B cell (primary cell): Measurements from ENCODE around the gene GLDN. TPM values are rescaled to one million over a fixed set of nuclear protein-coding genes. Genes with fewer than 3 reads are reported as not detected.

Experiments used
- ATAC-seq: fragments of 200-7000 bp; cut with Tn5 transposase; one replicate; pipeline ENCODE4 v1.10.0; 2021; ENCODE audit warnings: low read depth, mild to moderate bottlenecking, moderate number of reproducible peaks, moderate library complexity
- CTCF ChIA-PET: fragments of 350-600 bp; sonication (Branson Sonifier 250); formaldehyde crosslinking; loops from one replicate; lab custom pipeline; 2021; ENCODE audit warnings: antibody characterized with exemption, inconsistent platforms; lab: Charles Lee
- POLR2A ChIA-PET: fragments of 350-600 bp; sonication (Branson Sonifier 250); formaldehyde crosslinking; loops from one replicate; lab custom pipeline; 2021; ENCODE audit warnings: antibody characterized with exemption; lab: Charles Lee
- DNase-seq: peaks from one replicate; pipeline ENCODE4 v3.0.0; 2013
- H2AFZ ChIP-seq: 2 replicates; pipeline ENCODE4 v1.6.1; 2012; ENCODE audit warnings: mild to moderate bottlenecking, low read depth, low read length; ENCODE audit not compliant: insufficient read depth, poor library complexity, severe bottlenecking
- H3K27ac ChIP-seq, 2 donors: 1 replicate in 1 of 2; 2 replicates in 1 of 2; pipeline ENCODE4 v1.5.1; 2012 to 2013; ENCODE audit warnings: low read length in 2 of 2, mild to moderate bottlenecking in 2 of 2, moderate library complexity in 1 of 2
- H3K27me3 ChIP-seq, 4 experiments: fragments of 200-600 bp in 1 of 4; sonication (generic) in 1 of 4; replicated peaks in 1 of 4; 1 replicate in 2 of 4; 2 replicates in 2 of 4; pipeline versions ENCODE4 v1.6.1 to v1.7.0; 2013 to 2016; ENCODE audit warnings: low read length in 3 of 4, mild to moderate bottlenecking in 2 of 4, mixed read lengths in 1 of 4, moderate library complexity in 1 of 4; ENCODE audit not compliant: insufficient read depth in 4 of 4, control insufficient read depth in 3 of 4; ENCODE audit errors: control extremely low read depth in 1 of 4
- H3K36me3 ChIP-seq, 2 experiments: replicated peaks in 1 of 2; 1 replicate in 1 of 2; 2 replicates in 1 of 2; pipeline versions ENCODE4 v1.6.1 to v1.7.1; 2013; ENCODE audit warnings: low read length in 1 of 2; ENCODE audit not compliant: insufficient read depth in 2 of 2, control insufficient read depth in 1 of 2; ENCODE audit errors: control extremely low read depth in 1 of 2, extremely low read depth in 1 of 2
- H3K4me1 ChIP-seq, 2 donors: fragments of 200-600 bp in 1 of 2; sonication (generic) in 1 of 2; 1 replicate in 1 of 2; 2 replicates in 1 of 2; pipeline versions ENCODE4 v1.5.1 to v1.6.1; 2013 to 2017; ENCODE audit warnings: low read length in 2 of 2; ENCODE audit not compliant: control insufficient read depth in 2 of 2, insufficient read depth in 2 of 2
- H3K4me2 ChIP-seq: replicated peaks from 2 replicates; pipeline ENCODE3; 2012; ENCODE audit warnings: mild to moderate bottlenecking, low read depth, low read length; ENCODE audit not compliant: poor library complexity, severe bottlenecking
- H3K4me3 ChIP-seq, 5 experiments: fragments of 200-600 bp in 1 of 5; sonication (generic) in 1 of 5; 1 replicate in 3 of 5; 2 replicates in 2 of 5; pipeline versions ENCODE4 v1.5.1 to v1.7.0; 2011 to 2016; ENCODE audit warnings: low read length in 4 of 5, mild to moderate bottlenecking in 4 of 5, low read depth in 2 of 5, control low read depth in 1 of 5, moderate library complexity in 1 of 5; ENCODE audit not compliant: insufficient read depth in 1 of 5; ENCODE audit errors: control extremely low read depth in 1 of 5, extremely low read depth in 1 of 5
- H3K79me2 ChIP-seq: fragments of 200-600 bp; sonication (generic); one replicate; pipeline ENCODE4 v1.6.0; 2016; ENCODE audit warnings: low read length; ENCODE audit not compliant: control insufficient read depth, insufficient read depth
- H3K9ac ChIP-seq: fragments of 200-600 bp; sonication (generic); 2 replicates; pipeline ENCODE4 v1.6.1; 2017; ENCODE audit warnings: mild to moderate bottlenecking, low read length, moderate library complexity
- H3K9me3 ChIP-seq, 3 donors: one replicate each; pipeline versions ENCODE4 v1.6.1 to v1.7.1; 2013; ENCODE audit warnings: low read length in 2 of 3; ENCODE audit not compliant: control insufficient read depth in 2 of 3, insufficient read depth in 1 of 3; ENCODE audit errors: control extremely low read depth in 1 of 3
- H4K20me1 ChIP-seq: 2 replicates; pipeline ENCODE4 v1.6.0; 2012; ENCODE audit warnings: mild to moderate bottlenecking, low read length; ENCODE audit not compliant: insufficient read depth, control insufficient read depth, poor library complexity, severe bottlenecking
- H3K27ac Mint-ChIP-seq: one replicate; pipeline ENCODE4 v1.8.0; 2021; ENCODE audit warnings: mixed read lengths
- H3K27me3 Mint-ChIP-seq: one replicate; pipeline ENCODE4 v1.8.0; 2021; ENCODE audit warnings: mixed read lengths
- H3K4me1 Mint-ChIP-seq: one replicate; pipeline ENCODE4 v1.8.0; 2021; ENCODE audit warnings: mixed read lengths
- H3K4me3 Mint-ChIP-seq: one replicate; pipeline ENCODE4 v1.8.0; 2021; ENCODE audit warnings: mixed read lengths
- H3K9me3 Mint-ChIP-seq: one replicate; pipeline ENCODE4 v1.8.0; 2022; ENCODE audit warnings: mixed read lengths; ENCODE audit not compliant: insufficient read depth
- CTCF ChIP-seq: fragments of 200-600 bp; IDR thresholded peaks from one replicate; pipeline ENCODE4 v1.8.0; 2022; ENCODE audit warnings: antibody characterized with exemption, mild to moderate bottlenecking
- EZH2 ChIP-seq: IDR thresholded peaks from 2 replicates; pipeline ENCODE4 v1.6.1; 2012; ENCODE audit warnings: borderline replicate concordance, low read depth, mild to moderate bottlenecking, moderate library complexity, low read length; ENCODE audit not compliant: insufficient read depth, poor library complexity, severe bottlenecking
- WGBS: methylation state at CpG from one replicate; pipeline ENCODE4 v1.1.5; 2013; ENCODE audit warnings: missing lambda C conversion rate; ENCODE audit not compliant: insufficient coverage; 5-methylcytosine and 5-hydroxymethylcytosine counted together
- intact Hi-C: fragments of 100-400 bp; cut with micrococcal nuclease; formaldehyde crosslinking; loops from one replicate; pipeline ENCODE4 v1.10.0; 2022
- polyA plus RNA-seq: library from polyadenylated mRNA; depleted of rRNA; stranded (reverse); fragments of >200 nt; gene quantifications from 2 replicates; pipeline ENCODE4 v1.2.3, GENCODE V29; 2012
- total RNA-seq, 2 donors: library from RNA; stranded (reverse); fragments of 120-200 nt in 1 of 2; gene quantifications; 1 replicate in 1 of 2; 2 replicates in 1 of 2; pipeline versions ENCODE4 v1.2.3 to v1.2.4, GENCODE V29; 2013 to 2022

GLDN gene
- total and polyA plus RNA-seq, 2 donors (not counting 1 experiment from before 2014, with no cell fraction given): not detected

DNA sequence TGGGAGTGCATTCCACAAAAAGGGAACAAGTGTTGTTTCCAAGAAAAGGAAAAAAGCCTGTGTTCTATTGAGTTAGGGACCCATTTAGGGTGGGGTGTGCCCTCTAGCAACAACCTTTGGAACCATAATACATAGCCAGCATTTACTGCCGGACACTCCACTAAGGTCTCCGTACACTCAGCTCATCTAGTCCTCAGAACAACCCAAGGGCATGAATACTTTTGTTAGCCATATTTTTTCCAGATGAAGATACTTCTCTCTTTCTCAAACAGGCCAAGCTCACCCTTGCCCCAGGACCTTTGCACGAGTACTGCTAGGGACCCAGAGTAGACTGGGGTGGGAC, 46.2 kb downstream of the GLDN start:
- peaks cover 0 to 3% (median under 1%) of the 10 kb centered on the region in 4 experiments for H3K27me3 ChIP-seq
- intact Hi-C loops: no loop called here
- CTCF ChIA-PET: no interaction called here

GRCh38 chr15:51388726-51389125, 47.3 kb downstream of the GLDN start:
- Histone ChIP-seq H3K4me2 (no peak overlapping the region), H3K27me3 (peaks cover 0 to 3% (median 0%) of the 10 kb centered on the region in 4 experiments), H3K36me3 (no peaks in the 10 kb centered on the region), H3K4me1 (no peaks in the 10 kb centered on the region), H4K20me1 (no peaks in the 10 kb centered on the region), H3K4me3 (no peak overlapping the region), H3K9ac (no peak overlapping the region), H3K9me3 (no peaks in the 10 kb centered on the region), H3K79me2 (no peaks in the 10 kb centered on the region), H2AFZ (no peak overlapping the region), H3K27ac (no peak overlapping the region)
- H3K27ac Mint-ChIP-seq: no peak overlapping the region
- POLR2A ChIA-PET: no interaction called here
- DNase-seq (no peak), ATAC-seq (no peak)
- H3K27me3 Mint-ChIP-seq: peaks cover 3% of the 10 kb centered on the region
- WGBS: 95% methylated on average over 6 of the region's 7 CpGs
- H3K4me1 Mint-ChIP-seq: no peaks in the 10 kb centered on the region
- TF ChIP-seq CTCF (no peak), EZH2 (no peak)
- CTCF ChIA-PET: no interaction called here
- intact Hi-C loops: no loop called here
- H3K9me3 Mint-ChIP-seq: no peaks in the 10 kb centered on the region
- H3K4me3 Mint-ChIP-seq: no peak overlapping the region

More for the DNA sequence above, 46.2 kb downstream of the GLDN start:
- no peak overlapping the region for H3K27ac Mint-ChIP-seq
- no peak overlapping the region for H3K27ac ChIP-seq
- H3K4me1 ChIP-seq: no peaks in the 10 kb centered on the region
- H3K4me1 Mint-ChIP-seq: no peaks in the 10 kb centered on the region
- no peaks in the 10 kb centered on the region for H3K9me3 Mint-ChIP-seq
- no peaks in the 10 kb centered on the region for H3K79me2 ChIP-seq
- peaks cover 10% of the 10 kb centered on the region for H3K27me3 Mint-ChIP-seq
- no peak for TF ChIP-seq CTCF
- no peak for TF ChIP-seq EZH2
- no peaks in the 10 kb centered on the region for H3K36me3 ChIP-seq
- no peak overlapping the region for H3K4me3 Mint-ChIP-seq
- H2AFZ ChIP-seq: no peak overlapping the region
- WGBS: 100% methylated on average over 3 of the region's 3 CpGs
- POLR2A ChIA-PET: no interaction called here
- H3K4me2 ChIP-seq: no peak overlapping the region
- DNase-seq: no peak
- no peak overlapping the region for H3K9ac ChIP-seq
- no peaks in the 10 kb centered on the region for H3K9me3 ChIP-seq
- no peak for ATAC-seq
- no peaks in the 10 kb centered on the region for H4K20me1 ChIP-seq
- H3K4me3 ChIP-seq: no peak overlapping the region
